ENCODE measurements around the gene VEGFA. TPM values are rescaled to one million over a fixed set of nuclear protein-coding genes. Genes with fewer than 3 reads are reported as not detected.

The VEGFA gene
- total RNA-seq, 1 donor from 2014 or later, result 31.2 TPM

DNA sequence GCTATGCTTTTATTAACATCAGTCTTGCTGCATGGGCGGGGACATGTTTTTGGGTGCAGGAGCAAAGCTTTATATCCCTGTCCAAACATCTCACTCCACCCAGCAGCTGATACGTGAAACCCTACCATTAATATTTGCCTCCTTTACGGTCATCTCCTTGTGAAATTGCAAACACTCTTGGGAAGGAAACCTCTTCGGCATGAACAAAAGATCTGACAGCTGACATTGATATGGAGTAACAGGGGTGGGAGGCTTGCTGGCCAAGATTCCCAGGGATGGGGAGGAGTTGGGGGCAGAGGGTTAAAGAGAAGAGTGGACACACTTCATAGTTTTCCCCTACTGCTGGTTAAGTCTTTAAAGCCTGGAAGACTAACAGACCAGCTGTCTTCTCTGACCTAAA is 22.2 kb upstream of the VEGFA start:
- H3K4me1 Mint-ChIP-seq, result peaks cover 35% of the 10 kb centered on the region

DNA sequence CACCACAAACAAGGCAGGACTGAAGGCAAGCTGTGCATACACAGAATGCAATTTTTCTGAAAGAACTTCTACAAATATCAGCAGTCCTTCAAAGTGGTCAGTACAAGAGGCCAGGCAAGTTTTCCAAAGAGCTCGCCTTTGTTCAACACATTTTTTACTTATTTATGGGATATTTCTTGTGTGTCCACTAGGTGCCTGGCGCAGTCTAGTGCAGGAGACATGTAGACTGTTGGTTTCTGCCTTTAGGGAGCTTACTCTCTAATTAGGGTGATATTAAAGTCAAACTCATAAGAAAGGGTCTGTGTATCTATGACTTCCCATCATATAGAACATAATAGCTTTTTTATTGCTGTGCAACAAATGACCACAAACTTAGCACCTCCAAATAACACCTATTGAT is 21.2 kb upstream of the VEGFA start:
- DNase-seq (ENCODE audit: low read depth, low spot score), result no peak
- H3K4me3 Mint-ChIP-seq, result no peak overlapping the region
- H3K27ac Mint-ChIP-seq (ENCODE audit: unreplicated experiment), result no peak overlapping the region
- no peak for TF ChIP-seq CTCF (conservative IDR thresholded peaks at IDR 0.05)
- H3K4me1 Mint-ChIP-seq, result peaks cover 29% of the 10 kb centered on the region
- H3K9me3 Mint-ChIP-seq, result no peaks in the 10 kb centered on the region
- H3K36me3 Mint-ChIP-seq (ENCODE audit: low read depth), result no peaks in the 10 kb centered on the region
- no peaks in the 10 kb centered on the region for H3K27me3 Mint-ChIP-seq (ENCODE audit: low read depth)

More for the DNA sequence above, 22.2 kb upstream of the VEGFA start:
- H3K36me3 Mint-ChIP-seq (ENCODE audit: low read depth), result no peaks in the 10 kb centered on the region
- H3K27me3 Mint-ChIP-seq (ENCODE audit: low read depth), result no peaks in the 10 kb centered on the region
- H3K27ac Mint-ChIP-seq (ENCODE audit: unreplicated experiment), result no peak overlapping the region
- no peaks in the 10 kb centered on the region for H3K9me3 Mint-ChIP-seq
- no peak for DNase-seq (ENCODE audit: low read depth, low spot score)
- H3K4me3 Mint-ChIP-seq, result no peak overlapping the region
- no peak for TF ChIP-seq CTCF (conservative IDR thresholded peaks at IDR 0.05)

GRCh38 chr6:43749461-43749860 is 20.6 kb upstream of the VEGFA start:
- H3K4me3 Mint-ChIP-seq, result no peak overlapping the region
- no peaks in the 10 kb centered on the region for H3K36me3 Mint-ChIP-seq (ENCODE audit: low read depth)
- peak overlapping the region; percentile 13 for H3K27ac Mint-ChIP-seq (ENCODE audit: unreplicated experiment)
- TF ChIP-seq CTCF (conservative IDR thresholded peaks at IDR 0.05), result no peak
- no peaks in the 10 kb centered on the region for H3K9me3 Mint-ChIP-seq
- no peaks in the 10 kb centered on the region for H3K27me3 Mint-ChIP-seq (ENCODE audit: low read depth)
- DNase-seq (ENCODE audit: low read depth, low spot score), result no peak
- H3K4me1 Mint-ChIP-seq, result peaks cover 22% of the 10 kb centered on the region

- DNase-seq (ENCODE audit: low read depth, low spot score), result no peak
- Mint-ChIP-seq H3K4me1 (peaks cover 12% of the 10 kb centered on the region), H3K27ac (ENCODE audit: unreplicated experiment) (no peak overlapping the region), H3K9me3 (no peaks in the 10 kb centered on the region), H3K27me3 (ENCODE audit: low read depth) (peaks cover 3% of the 10 kb centered on the region), H3K36me3 (ENCODE audit: low read depth) (no peaks in the 10 kb centered on the region), H3K4me3 (no peak overlapping the region)
- TF ChIP-seq CTCF (conservative IDR thresholded peaks at IDR 0.05), result no peak
Measured at GRCh38 chr6:43750622-43751021, 19.4 kb upstream of the VEGFA start.

DNA sequence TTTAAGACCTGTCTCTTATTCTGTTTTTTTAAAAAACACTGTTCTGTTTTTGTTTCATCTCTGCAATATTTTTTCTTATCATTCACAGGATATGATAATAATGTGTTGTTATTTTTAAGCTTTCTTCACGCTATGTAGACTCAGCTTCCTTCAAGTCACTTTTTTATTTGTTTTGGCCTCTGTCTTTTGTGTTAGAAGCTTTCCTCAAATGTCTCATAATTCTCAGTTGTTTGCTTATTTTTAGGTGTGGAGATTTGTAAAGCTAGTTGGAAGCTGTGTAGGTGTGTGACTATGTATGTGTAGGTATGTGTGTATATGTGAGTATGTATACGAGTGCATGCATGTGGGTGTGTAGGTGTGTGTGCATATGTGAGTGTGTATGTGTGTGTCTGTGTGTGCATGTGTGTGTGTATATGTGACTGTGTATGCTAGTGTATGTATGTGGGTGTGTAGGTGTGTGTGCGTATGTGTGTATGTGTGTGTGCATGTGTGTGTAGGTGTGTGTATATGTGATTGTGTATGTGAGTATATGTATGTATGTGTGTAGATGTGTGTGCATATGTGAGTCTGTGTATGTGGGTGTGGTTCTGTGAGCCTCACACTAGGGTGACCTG is 16.3 kb upstream of the VEGFA start:
- Mint-ChIP-seq H3K4me1 (no peaks in the 10 kb centered on the region), H3K27ac (ENCODE audit: unreplicated experiment) (no peak overlapping the region), H3K27me3 (ENCODE audit: low read depth) (peaks cover 3% of the 10 kb centered on the region), H3K36me3 (ENCODE audit: low read depth) (no peaks in the 10 kb centered on the region), H3K9me3 (no peaks in the 10 kb centered on the region), H3K4me3 (no peak overlapping the region)
- TF ChIP-seq CTCF (conservative IDR thresholded peaks at IDR 0.05), result no peak
- DNase-seq (ENCODE audit: low read depth, low spot score), result no peak
